ENCODE data around the gene MAGEF1.

- no peak for TF ChIP-seq HDAC6 (IDR thresholded peaks at IDR 0.05; ENCODE audit: unreplicated experiment)
- no peak for TF ChIP-seq JUND (IDR thresholded peaks at IDR 0.05; ENCODE audit: low read depth, low read length)
- TF ChIP-seq SREBF2 (IDR thresholded peaks at IDR 0.05; ENCODE audit: low read length): no peak
- TF ChIP-seq EZH2 (IDR thresholded peaks at IDR 0.05; ENCODE audit: borderline replicate concordance, control insufficient read depth, low read depth, low read length): no peak
- TF ChIP-seq, protein P1, sequence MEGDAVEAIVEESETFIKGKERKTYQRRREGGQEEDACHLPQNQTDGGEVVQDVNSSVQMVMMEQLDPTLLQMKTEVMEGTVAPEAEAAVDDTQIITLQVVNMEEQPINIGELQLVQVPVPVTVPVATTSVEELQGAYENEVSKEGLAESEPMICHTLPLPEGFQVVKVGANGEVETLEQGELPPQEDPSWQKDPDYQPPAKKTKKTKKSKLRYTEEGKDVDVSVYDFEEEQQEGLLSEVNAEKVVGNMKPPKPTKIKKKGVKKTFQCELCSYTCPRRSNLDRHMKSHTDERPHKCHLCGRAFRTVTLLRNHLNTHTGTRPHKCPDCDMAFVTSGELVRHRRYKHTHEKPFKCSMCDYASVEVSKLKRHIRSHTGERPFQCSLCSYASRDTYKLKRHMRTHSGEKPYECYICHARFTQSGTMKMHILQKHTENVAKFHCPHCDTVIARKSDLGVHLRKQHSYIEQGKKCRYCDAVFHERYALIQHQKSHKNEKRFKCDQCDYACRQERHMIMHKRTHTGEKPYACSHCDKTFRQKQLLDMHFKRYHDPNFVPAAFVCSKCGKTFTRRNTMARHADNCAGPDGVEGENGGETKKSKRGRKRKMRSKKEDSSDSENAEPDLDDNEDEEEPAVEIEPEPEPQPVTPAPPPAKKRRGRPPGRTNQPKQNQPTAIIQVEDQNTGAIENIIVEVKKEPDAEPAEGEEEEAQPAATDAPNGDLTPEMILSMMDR (IDR thresholded peaks at IDR 0.05 in 2 of 3, conservative IDR thresholded peaks at IDR 0.05 in 1 of 3; ENCODE audit: control insufficient read depth in 2 of 3, extremely low read depth in 1 of 3, insufficient read depth in 1 of 3, low read depth in 3 of 3, low read length in 3 of 3): no peak
- TF ChIP-seq BCL11A (IDR thresholded peaks at IDR 0.05; ENCODE audit: low read depth, low read length): no peak
- no peak for TF ChIP-seq ZNF274 (IDR thresholded peaks at IDR 0.05; ENCODE audit: insufficient read depth, insufficient read length)
- no peak for TF ChIP-seq POLR2AphosphoS2 (IDR thresholded peaks at IDR 0.05; ENCODE audit: low read depth, low read length)
- TF ChIP-seq, protein P2, sequence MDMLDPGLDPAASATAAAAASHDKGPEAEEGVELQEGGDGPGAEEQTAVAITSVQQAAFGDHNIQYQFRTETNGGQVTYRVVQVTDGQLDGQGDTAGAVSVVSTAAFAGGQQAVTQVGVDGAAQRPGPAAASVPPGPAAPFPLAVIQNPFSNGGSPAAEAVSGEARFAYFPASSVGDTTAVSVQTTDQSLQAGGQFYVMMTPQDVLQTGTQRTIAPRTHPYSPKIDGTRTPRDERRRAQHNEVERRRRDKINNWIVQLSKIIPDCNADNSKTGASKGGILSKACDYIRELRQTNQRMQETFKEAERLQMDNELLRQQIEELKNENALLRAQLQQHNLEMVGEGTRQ (IDR thresholded peaks at IDR 0.05; ENCODE audit: borderline replicate concordance, low read depth, low read length): no peak
Measured at GRCh38 chr3:184734903-184735701, 23.2 kb upstream of the MAGEF1 start.

All from GM12878 (cell line).